GM12892 (cell line): Measurements from ENCODE around the gene NUDT3.
"Not testable (repeated sequence)": the region's sequence is repeated elsewhere in the genome, so short reads cannot be mapped to it uniquely, and the experiment has no call there.

ENCODE experiments used
- POLR2A ChIP-seq: IDR thresholded peaks from 2 replicates; pipeline ENCODE4 v1.6.1; 2011; ENCODE audit warnings: low read depth, low read length, control low read depth
- TAF1 ChIP-seq: IDR thresholded peaks from 2 replicates; pipeline ENCODE4 v1.6.1; 2011; ENCODE audit warnings: low read depth, mild to moderate bottlenecking, control low read depth, low read length, borderline replicate concordance

DNA sequence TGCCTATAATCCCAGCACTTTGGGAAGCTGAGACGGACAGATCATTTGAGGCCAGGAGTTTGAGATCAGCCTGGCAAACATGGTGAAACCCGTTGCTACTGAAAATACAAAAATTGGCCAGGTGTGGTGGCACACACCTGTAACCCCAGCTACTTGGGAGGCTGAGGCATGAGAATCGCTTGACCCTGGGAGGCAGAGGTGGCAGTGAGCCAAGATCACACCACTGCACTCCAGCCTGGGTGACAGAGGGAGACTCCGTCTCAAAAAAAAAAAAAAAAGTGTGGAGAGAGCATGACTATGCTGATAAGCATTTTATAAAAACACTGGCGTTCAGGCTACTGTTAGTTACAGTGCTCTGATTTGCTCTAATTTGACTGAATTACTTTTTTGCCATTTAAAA lies 14.9 kb downstream of the NUDT3 start:
- not testable (repeated sequence) for TF ChIP-seq POLR2A, TAF1
